CD4-positive, alpha-beta T cell (primary cell): ENCODE measurements around the gene B4GALT1. TPM values are rescaled to one million over a fixed set of nuclear protein-coding genes. Genes with fewer than 3 reads are reported as not detected.
A peak's percentile ranks its signal among the peaks of the same experiment; 100 is the strongest.

Experiments
- ATAC-seq: fragments of 200-7000 bp; cut with Tn5 transposase; one replicate; pipeline ENCODE4 v1.10.0; 2022; ENCODE audit warnings: mild to moderate bottlenecking; ENCODE audit not compliant: poor library complexity
- CTCF ChIA-PET: fragments of 350-600 bp; sonication (Branson Sonifier 250); formaldehyde crosslinking; loops from one replicate; lab custom pipeline; 2021; ENCODE audit warnings: antibody characterized with exemption, inconsistent platforms; lab: Charles Lee
- POLR2A ChIA-PET: fragments of 350-600 bp; sonication (Branson Sonifier 250); formaldehyde crosslinking; loops from one replicate; lab custom pipeline; 2021; ENCODE audit warnings: antibody characterized with exemption, inconsistent platforms; lab: Charles Lee
- DNase-seq, 14 experiments: peaks; one replicate each; pipeline ENCODE4 v3.0.0-alpha.2; 2013 to 2020; ENCODE audit warnings: mixed read lengths in 2 of 14
- H3K27ac ChIP-seq, 2 donors: one replicate each; pipeline versions ENCODE4 v1.5.1 to v1.7.0; 2013; ENCODE audit warnings: low read length in 2 of 2, low read depth in 1 of 2, mild to moderate bottlenecking in 1 of 2
- H3K27me3 ChIP-seq, 2 experiments: 1 replicate in 1 of 2; 2 replicates in 1 of 2; pipeline versions ENCODE4 v1.6.1 to v1.7.0; 2013; ENCODE audit warnings: low read length in 2 of 2, control low read depth in 1 of 2, mild to moderate bottlenecking in 1 of 2, moderate library complexity in 1 of 2; ENCODE audit not compliant: insufficient read depth in 2 of 2, control insufficient read depth in 1 of 2
- H3K36me3 ChIP-seq: one replicate; pipeline ENCODE4 v1.6.1; 2013; ENCODE audit warnings: low read length, control low read depth; ENCODE audit not compliant: insufficient read depth
- H3K4me1 ChIP-seq: one replicate; pipeline ENCODE4 v1.6.1; 2013; ENCODE audit warnings: low read length, control low read depth; ENCODE audit not compliant: insufficient read depth
- H3K4me3 ChIP-seq: one replicate; pipeline ENCODE4 v1.5.1; 2013; ENCODE audit warnings: mild to moderate bottlenecking, low read length, moderate library complexity
- H3K9me3 ChIP-seq, 2 experiments: 1 replicate in 1 of 2; 2 replicates in 1 of 2; pipeline versions ENCODE4 v1.6.1 to v1.7.0; 2013; ENCODE audit warnings: low read length in 2 of 2, mild to moderate bottlenecking in 2 of 2, control low read depth in 1 of 2, moderate library complexity in 1 of 2; ENCODE audit not compliant: control insufficient read depth in 1 of 2, insufficient read depth in 1 of 2
- H3K27ac Mint-ChIP-seq: one replicate; pipeline ENCODE4 v1.8.0; 2020; ENCODE audit warnings: mixed read lengths
- H3K27me3 Mint-ChIP-seq: one replicate; pipeline ENCODE4 v1.8.0; 2021; ENCODE audit warnings: mixed read lengths
- H3K36me3 Mint-ChIP-seq: one replicate; pipeline ENCODE4 v1.8.0; 2021; ENCODE audit warnings: low read depth, mixed read lengths
- H3K4me1 Mint-ChIP-seq: one replicate; pipeline ENCODE4 v1.8.0; 2021; ENCODE audit warnings: low read depth, mixed read lengths
- H3K4me3 Mint-ChIP-seq: one replicate; pipeline ENCODE4 v1.8.0; 2020; ENCODE audit warnings: mild to moderate bottlenecking, mixed read lengths
- H3K9me3 Mint-ChIP-seq: one replicate; pipeline ENCODE4 v1.8.0; 2020; ENCODE audit warnings: mixed read lengths
- CTCF ChIP-seq: fragments of 200-600 bp; IDR thresholded peaks from one replicate; pipeline ENCODE4 v1.8.0; 2022; ENCODE audit warnings: antibody characterized with exemption, mild to moderate bottlenecking
- intact Hi-C, 2 experiments: fragments of 100-400 bp; cut with DNase I in 1 of 2; cut with micrococcal nuclease in 1 of 2; formaldehyde crosslinking; loops; one replicate each; pipeline versions ENCODE4 v1.15.1 to v1.9.0; 2023 to 2025; cut with DNase I, micrococcal nuclease
- total RNA-seq, 174 experiments: library from RNA in 2 of 174; stranded (reverse) in 2 of 174; gene quantifications; one replicate each; pipeline ENCODE4 v1.2.3 and lab custom pipeline; 2021 to 2026

B4GALT1 gene
- total RNA-seq, 2 experiments from 2014 or later: 74.7 to 77.0 TPM

- Histone ChIP-seq H3K9me3 (no peaks in the 10 kb centered on the region), H3K4me1 (peaks cover 12% of the 10 kb centered on the region), H3K27me3 (no peaks in the 10 kb centered on the region), H3K27ac (no peak overlapping the region), H3K36me3 (peaks cover 55% of the 10 kb centered on the region), H3K4me3 (no peak overlapping the region)
- DNase-seq: peak in 1 of 14 experiments; percentile 28
- CTCF ChIA-PET: interaction anchor here (0.9 to 1.0 kb wide), 2 partner anchors 33 to 46 kb away, joined by 3 read pairs; no protein-coding TSS in a partner anchor
- intact Hi-C loops: no loop called here
- TF ChIP-seq CTCF: no peak
- Mint-ChIP-seq H3K9me3 (no peaks in the 10 kb centered on the region), H3K4me3 (no peak overlapping the region), H3K27me3 (no peaks in the 10 kb centered on the region), H3K27ac (peak overlapping the region; percentile 31), H3K36me3 (peaks cover 59% of the 10 kb centered on the region), H3K4me1 (peaks cover 41% of the 10 kb centered on the region)
- POLR2A ChIA-PET: no interaction called here
- peak; percentile 30 for ATAC-seq
Measured at GRCh38 chr9:33124751-33125381, 42.3 kb downstream of the B4GALT1 start.

- H3K27me3 Mint-ChIP-seq: no peaks in the 10 kb centered on the region
- Histone ChIP-seq H3K4me1 (peaks cover 7% of the 10 kb centered on the region), H3K4me3 (no peak overlapping the region), H3K27me3 (no peaks in the 10 kb centered on the region), H3K9me3 (no peaks in the 10 kb centered on the region), H3K36me3 (peaks cover 54% of the 10 kb centered on the region), H3K27ac (no peak overlapping the region)
- H3K4me1 Mint-ChIP-seq: peaks cover 46% of the 10 kb centered on the region
- ChIA-PET POLR2A (no interaction called here), CTCF (no interaction called here)
- H3K36me3 Mint-ChIP-seq: peaks cover 59% of the 10 kb centered on the region
- no peak overlapping the region for H3K27ac Mint-ChIP-seq
- intact Hi-C loops: no loop called here
- TF ChIP-seq CTCF: no peak
- DNase-seq: no peak
- no peak overlapping the region for H3K4me3 Mint-ChIP-seq
- no peak for ATAC-seq
- H3K9me3 Mint-ChIP-seq: no peaks in the 10 kb centered on the region
Measured at GRCh38 chr9:33124046-33124445, 43.1 kb downstream of the B4GALT1 start.

DNA sequence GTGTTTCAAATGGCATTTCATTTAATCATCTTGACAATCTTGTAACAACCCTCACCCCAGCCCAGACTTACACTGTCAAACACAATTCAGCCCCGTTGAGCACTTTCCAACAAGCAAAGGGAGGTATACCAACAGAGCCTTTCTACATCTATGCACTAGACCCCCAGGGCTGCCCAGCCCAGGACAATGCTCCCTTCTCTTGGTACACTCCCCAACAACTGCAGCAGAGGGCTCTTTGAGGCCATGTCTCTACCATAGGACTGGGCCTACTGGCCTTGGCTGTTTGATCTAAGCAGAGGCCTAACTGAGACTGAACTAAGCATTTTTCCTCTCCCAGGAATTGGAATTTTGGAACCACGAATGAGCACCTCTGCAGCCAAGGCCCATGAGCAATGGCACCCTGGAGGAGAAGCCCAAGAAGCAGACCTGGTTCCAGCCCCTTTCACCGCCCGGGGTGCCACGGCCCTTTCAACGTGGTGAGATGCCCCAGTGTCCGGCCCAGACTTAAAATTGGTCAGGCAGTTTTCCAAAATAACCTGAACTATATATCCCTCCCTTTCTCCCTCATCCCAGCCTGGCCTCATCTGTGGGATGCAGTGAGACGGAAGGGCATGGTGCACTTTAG lies 43.6 kb downstream of the B4GALT1 start:
- DNase-seq: no peak
- peaks cover 46% of the 10 kb centered on the region for H3K4me1 Mint-ChIP-seq
- POLR2A ChIA-PET: no interaction called here
- peaks cover 59% of the 10 kb centered on the region for H3K36me3 Mint-ChIP-seq
- Histone ChIP-seq H3K27me3 (no peaks in the 10 kb centered on the region), H3K9me3 (no peaks in the 10 kb centered on the region), H3K36me3 (peaks cover 51% of the 10 kb centered on the region), H3K27ac (no peak overlapping the region), H3K4me3 (no peak overlapping the region), H3K4me1 (peaks cover 8% of the 10 kb centered on the region)
- H3K4me3 Mint-ChIP-seq: no peak overlapping the region
- CTCF ChIA-PET: no interaction called here
- H3K9me3 Mint-ChIP-seq: no peaks in the 10 kb centered on the region
- no peaks in the 10 kb centered on the region for H3K27me3 Mint-ChIP-seq
- intact Hi-C loops: no loop called here
- no peak for TF ChIP-seq CTCF
- H3K27ac Mint-ChIP-seq: no peak overlapping the region
- no peak for ATAC-seq
